Stimulated activated CD4-positive, alpha-beta T cell treated with anti-CD3 and anti-CD28 coated beads, Interleukin-2, amount 100 ng/mL, for 48 hours (primary cell): ENCODE data around the gene SSR3.
"Not testable (repeated sequence)": the region's sequence is repeated elsewhere in the genome, so short reads cannot be mapped to it uniquely, and the experiment has no call there.

Experiments
- DNase-seq, 2 donors: peaks; one replicate each; pipeline ENCODE4 v3.0.0-alpha.2; 2020

Gene SSR3

DNA sequence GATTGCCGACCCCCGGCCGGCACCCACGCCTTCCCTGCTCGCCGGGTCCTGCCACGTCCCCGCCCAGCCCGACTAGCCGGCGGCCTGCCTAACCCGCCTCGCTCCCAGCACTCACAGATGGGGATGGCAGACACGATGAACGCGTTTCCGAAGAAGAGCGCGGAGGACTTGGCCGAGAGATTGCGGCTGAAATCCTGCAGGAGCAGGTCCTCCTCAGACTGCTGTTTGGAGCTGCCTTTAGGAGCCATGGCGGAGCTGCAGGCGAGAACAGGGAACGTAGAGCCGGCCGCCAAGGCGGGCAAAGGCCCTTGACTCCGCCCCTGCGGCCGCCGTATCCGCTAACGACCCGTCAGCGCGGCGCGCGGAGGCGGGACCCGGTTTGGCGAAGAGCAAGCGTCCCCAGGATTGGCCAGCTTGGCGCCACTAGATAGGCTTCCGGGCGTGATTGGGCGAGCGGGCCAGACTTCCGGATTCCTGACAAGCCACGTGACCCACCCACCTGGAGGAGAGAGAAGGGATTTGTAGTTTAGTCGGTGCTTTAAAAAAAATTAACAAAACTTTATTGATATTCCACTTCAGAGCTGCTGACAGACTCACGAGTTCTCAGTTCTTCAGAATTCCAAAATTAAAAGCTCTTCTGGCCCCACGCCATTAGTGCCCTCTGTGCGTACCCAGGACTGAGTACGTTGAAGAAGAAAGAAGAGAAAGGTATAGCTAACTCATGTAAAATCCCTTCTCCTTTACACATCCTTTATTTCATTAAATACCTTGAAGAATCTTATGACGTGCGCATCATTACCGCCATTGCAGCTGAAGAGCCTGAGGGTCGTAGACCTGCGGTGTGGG lies at the start of gene SSR3:
SSR3 (minus strand) TSS at position 276 of the 846 bp plus-strand sequence; CDS start at position 248, 28 bp downstream.
- peak; percentile 96 to 97 for DNase-seq

DNA sequence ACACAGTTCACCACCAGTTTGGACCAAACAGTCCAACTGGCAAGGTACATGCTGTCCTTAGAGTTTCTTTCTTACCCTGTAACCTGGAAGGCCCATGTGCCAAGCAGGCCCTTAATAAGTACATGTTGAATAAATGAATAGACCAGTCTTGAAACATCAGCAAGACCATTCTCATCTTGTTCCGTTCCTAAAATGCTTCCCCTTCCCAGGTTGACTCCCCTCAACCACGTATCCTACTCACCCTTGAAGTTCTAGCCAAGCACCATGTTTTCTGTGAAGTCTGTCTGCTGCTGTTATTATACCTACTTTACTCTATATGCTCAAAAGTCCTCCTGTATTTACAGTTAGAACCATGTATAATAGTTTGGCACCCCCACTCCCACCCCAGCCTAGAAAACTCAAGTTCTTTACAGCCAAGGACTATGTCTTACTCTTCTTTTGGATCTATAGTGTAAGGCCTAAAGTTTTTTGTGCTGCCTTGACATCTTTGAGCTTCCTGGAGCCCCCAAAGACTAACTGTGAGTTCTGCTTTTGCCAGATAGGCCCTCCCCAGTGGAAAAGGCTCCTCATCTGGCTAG lies 49.2 kb upstream of the SSR3 start:
- DNase-seq = no peak

DNA sequence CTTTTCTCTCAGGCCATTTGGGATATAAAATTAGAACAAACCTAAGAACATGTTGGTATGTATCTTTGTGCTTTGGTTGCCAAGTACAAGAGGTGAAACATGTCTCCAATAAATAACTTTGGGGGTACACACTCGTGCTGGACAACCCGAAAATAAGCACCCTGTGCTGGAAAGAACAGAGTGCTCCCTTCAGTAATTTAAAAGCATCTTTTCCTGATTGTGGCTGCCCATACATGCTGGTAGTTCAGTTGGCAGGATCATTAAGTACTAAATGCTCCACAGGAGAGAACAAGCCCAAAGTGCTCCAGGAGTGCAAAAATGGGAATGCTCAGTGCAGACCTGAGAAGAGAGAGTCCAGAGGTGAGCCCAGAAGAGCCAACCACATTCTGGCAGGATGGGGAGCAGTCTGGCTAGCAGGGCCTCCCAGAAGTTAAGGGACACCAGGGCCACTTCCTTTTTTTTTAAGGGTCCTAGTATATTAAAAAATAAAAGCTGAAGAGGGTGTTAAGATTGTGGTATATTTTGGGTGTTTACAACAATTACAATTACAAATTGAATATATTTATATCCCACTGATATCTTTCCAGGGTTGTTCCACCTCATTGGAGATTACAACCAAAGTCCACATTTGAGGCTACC lies 48.6 kb upstream of the SSR3 start:
- DNase-seq = no peak

DNA sequence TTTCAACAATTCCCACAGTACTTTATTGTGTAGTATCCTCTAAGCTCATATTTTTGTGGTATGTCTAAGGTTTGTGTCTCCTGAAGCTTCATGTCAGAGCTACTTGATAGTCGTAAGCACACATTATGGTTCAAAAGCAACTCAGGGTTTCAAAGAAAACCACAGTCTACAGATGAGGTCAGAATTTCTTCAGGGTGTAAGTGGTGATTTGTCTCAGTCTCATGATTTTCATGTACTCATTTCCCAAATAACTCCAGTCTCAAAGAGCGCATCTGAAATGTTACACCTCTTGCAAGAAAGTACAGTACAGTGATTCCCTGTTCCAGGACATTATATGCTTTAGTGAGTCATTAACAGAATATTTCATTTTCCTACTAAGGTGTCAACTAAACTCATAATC lies 47.5 kb upstream of the SSR3 start:
- DNase-seq = no peak

DNA sequence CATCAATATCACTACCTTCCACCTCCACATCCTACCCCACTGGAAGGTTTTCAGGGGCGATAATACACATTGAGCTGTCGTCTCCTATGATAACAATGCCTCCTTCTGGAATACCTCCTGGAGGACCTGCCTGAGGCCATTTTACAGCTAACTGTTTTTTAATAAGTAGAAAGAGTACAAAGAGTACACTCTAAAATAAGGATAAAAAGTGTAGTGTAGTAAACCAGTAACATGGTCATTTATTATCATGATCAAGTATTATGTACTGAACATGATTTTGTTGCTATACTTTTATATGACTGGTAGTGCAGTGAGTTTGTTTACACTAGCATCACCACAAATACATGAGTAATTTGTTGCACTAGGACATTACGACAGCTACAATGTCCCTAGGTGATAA lies 46.6 kb upstream of the SSR3 start:
- DNase-seq = no peak

DNA sequence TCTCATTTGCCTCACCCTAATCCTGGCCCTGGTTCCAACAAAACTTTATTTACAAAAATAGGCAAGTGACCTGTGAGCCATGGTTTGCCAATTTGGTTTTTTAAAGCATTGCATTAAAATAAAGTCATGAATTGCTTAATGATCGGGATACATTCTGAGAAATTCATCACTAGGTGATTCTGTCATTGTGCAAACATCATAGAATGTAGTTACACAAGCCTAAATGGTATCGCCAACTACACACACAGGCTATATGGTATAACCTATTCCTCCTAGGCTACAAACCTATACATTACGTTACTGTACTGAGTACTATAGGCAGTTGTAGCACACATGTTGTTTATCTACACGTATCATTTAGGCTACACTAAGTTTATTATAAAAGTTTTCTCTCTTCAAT lies 45.9 kb upstream of the SSR3 start:
- DNase-seq = no peak

DNA sequence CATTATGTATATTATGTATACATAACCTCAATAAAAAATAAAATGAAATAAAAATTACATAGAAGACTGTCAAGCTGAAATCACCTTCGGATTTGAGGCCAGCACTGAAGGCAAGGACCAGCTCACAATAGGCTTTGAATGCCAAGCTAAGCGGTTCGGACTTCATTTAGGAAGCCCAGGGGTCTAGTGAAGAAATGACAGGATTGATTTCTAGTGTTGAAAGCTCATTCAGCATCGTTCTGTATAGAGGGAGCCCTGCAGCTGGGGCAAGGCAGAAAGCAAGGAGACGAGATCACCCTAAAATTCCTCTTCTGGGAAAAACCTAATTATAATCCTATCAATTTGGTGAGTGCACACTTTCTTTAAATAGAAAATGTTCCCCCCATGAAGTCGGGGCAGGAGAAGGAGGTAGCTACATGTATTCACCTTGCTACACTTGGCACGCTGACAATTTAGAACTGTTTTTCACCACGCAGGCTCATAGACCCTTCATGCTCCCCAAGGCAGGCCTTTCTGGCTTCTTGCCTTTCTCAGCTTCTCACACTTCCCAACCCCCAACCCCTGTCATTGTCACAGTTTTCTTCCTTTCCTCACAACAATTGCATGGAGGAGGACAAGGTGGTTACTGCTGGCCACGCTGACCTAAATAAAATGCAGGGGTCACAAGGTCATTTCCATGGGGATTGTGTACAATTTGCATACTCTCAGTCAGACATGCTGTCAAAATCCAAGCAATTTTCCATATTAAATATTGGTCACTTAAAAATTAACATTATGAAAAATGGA lies 44.4 kb upstream of the SSR3 start:
- DNase-seq = no peak

DNA sequence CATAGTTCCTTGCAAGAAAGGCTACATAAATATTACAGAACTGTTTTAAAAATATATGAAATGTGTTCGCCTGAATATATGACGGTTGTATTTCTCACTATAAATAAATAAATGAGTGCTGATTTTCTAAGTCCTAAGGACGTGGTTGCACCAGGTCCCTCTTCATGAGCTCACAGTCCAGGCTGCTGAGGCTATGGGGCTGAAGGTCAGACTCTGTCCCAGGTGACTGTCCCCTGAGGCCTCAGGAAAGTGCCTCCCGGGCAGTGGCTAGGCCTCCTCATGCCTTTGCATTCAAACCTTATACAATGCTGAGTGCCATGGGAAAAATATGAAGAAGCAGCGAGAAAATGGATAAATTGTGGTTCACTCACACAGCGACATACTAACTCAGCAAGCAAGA lies 43.5 kb upstream of the SSR3 start:
- DNase-seq = no peak

DNA sequence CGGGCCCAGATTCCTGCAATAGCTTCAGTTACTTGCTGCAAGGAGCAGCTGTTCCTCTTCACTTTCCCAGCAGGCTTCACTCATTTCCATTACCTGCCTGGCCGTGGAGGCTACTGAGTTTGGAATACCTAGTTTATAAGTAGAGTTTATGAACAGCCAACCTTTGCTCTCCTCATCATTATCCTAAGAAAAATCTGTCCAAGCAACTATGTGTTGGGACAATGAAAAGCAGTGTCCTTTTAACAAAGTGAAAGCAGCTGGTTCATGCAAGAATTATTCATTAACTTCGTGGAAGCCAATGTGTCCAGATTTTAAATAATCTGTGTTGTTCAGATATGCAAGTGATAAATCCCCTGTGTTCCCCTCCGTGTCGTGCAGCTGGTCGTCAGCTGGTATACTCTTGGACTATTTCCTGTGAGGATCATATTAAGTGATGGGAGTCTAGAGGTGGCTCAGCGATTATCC lies 39.3 kb upstream of the SSR3 start:
- no peak for DNase-seq

DNA sequence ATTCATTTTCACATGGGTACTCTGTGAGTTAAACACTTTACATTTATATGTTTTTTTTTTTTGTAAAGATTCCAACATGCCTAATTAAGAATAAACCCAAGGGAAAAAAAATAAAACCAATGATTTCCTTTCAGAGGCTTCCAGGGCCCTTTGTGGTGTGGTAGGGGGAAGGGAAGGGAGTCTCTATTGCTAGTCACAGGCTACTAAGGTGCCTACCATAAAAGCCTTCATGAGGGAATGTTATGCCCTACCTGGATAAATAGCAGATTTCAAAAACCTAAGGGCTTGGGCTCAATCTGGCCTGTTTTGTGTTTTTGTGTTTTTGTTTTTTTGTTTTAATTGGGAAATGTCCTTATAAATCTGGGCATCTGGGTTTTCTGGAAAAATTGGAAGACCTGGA lies 38.9 kb upstream of the SSR3 start:
- DNase-seq = no peak

DNA sequence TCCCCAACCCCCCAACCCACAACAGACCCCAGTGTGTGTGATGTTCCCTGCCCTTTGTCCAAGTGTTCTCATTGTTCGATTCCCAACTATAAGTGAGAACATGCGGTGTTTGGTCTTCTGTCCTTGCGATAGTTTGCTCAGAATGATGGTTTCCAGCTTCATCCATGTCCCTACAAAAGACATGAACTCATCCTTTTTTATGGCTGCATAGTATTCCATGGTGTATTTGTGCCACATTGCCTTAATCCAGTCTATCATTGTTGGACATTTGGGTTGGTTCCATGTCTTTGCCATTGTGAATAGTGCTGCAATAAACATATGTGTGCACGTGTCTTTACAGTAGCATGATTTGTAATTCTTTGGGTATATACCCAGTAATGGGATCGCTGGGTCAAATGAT lies 34.9 kb upstream of the SSR3 start:
- DNase-seq = not testable (repeated sequence)

DNA sequence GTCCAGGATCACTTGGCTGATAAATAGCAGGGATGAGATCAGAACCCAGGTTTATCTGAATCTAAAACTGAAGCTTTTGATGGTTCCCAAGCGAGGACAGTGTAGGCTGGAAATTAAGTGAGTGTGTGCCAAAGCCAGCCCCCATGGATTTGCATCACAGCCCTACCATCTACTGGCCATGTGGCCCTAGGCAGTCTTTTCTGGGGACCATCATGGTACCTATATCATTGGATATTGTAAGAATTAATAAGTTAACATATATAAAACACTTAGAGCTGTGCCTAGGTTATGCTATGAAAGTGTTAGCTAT lies 32.8 kb upstream of the SSR3 start:
- no peak for DNase-seq

DNA sequence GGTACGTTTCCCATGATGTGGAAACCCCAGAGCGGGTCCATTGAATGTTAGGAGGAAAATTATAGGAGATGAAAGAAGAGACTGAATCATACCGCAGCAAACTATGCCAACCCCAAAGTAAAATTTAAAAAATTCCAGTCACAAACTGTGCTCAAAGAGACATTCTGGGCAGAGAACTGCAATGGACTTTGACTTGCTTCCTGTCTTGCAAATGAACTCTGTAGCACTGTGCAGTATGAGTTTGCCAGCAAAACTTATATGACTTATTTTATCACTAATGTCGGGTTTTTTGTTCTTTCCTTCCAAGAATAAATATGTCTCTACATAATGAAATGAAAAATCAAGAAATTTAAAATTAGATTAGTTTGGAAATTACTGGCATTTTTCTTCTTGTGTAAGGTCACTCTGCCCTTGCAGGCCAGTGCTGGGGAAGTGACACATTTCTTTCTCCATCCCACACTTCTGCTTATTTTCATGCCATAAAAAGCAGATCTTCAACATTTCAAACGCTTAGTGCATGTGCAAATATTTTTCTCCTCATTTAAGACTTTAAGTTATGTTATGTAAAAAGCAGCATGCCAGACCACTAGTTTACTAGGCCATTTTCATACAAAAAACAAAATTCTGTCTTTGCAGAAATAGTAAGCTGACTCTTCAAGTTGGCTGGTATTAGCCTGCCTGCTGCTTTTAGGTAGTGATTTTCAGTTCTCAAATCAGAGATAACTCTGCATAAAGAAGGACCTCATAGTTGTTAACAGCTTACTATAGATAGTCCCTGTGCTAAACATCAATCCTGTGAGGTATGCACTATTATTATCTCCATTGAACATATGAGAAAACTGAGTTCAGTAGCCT lies 32.2 kb upstream of the SSR3 start:
- no peak for DNase-seq

DNA sequence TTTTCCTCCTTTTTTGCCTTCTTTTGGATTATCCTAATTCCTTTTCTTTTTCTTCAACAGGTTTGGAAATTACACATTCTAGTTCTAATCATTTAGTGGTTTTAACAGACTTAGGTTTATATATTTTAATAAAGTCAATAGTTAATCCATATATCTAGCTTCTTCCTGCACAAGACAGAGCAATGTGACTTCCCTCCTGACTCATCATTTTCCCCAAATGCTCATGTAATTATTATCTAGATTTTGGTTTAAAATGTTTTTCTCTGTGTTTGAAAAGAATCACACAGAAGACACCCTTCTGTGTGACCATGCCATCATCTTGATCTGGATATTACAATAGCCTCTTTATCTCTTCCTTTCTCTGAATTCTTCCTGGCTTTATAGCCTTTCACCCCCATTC lies 28.6 kb upstream of the SSR3 start:
- DNase-seq = no peak

DNA sequence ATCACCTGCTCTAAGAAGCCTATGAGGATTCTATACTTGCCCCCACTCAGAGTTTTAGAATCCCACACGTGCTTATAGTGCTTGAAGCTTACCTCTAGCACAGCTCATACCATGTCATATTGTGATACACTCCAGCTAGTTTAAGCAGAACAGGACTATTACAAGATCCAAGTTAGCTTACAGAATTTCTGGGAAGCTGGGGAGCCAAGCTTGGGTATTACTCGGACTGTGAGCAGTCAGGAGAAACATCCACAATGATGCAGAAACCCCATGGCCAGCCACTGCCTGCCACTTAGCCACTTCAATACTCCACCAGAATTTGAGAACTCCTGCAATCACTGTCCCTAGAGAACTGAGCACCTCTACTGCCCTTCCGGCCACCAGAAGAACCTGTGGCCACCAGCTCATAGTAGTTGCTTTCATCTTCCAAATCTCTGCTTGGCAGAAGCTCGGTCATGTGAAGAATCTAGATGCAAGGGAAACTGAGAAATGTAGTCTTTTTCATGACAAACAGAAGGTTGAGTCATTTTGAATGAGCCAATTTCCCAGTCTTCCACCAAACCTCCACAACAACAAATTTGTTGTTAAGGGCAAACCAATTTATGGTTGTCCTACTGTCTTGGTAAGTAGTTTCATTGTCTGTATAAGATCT lies 27.7 kb upstream of the SSR3 start:
- no peak for DNase-seq

DNA sequence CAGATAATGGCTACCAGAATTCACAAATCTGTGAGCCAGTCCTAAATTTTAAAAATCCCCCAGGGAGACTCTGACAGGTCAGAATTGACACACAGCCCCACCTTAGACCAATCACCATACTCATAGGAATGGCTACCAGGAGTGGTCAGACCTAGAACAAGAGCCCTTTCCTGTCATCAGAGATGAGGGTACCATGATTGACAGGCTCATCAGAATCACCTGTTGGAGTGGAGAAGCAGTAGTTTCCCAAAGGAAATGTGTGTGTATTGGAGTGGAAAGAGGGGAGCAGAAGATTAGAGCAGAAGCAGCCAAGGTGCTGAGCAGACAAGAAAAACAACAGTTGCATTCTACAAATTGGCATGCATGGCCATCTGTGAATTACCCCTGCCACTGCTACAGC lies 27.0 kb upstream of the SSR3 start:
- DNase-seq = no peak

DNA sequence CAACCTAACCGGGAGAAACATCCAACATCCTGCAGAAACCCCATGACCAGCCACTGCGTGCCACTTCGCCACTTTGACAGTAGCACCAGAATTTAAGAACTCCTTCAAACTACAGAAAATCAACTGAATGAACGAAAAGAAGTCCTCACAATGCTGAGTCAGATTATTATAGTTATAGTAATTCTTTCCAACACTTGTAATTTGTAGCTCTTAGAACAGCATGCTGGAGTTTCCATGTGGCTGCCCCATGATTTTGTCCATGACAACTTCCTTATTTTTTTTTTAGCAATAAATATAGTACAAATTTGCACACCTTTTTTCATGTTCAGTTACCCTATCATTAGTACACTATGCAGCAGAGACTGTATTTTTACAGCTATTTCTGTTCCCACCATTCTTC lies 26.1 kb upstream of the SSR3 start:
- no peak for DNase-seq

DNA sequence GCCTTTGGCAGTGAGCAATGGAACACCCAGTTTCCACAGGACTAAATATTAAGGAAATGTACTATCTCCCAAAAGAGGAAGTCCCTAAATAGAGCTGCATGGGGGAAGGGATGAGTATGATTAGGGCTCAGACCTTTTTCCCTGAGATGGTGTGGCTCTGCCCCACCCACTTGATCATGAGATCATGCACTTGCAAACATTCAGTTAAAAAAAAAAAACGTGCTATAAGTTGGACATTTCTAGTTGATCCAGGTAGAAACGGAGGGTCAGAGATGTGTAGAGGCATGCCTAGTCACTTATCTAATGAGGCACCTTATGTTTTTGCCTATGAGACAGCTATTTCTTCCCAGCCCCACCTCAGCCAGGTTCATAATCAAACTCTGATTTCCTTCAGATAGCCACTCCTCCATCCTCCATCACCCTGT lies 24.5 kb upstream of the SSR3 start:
- no peak for DNase-seq

DNA sequence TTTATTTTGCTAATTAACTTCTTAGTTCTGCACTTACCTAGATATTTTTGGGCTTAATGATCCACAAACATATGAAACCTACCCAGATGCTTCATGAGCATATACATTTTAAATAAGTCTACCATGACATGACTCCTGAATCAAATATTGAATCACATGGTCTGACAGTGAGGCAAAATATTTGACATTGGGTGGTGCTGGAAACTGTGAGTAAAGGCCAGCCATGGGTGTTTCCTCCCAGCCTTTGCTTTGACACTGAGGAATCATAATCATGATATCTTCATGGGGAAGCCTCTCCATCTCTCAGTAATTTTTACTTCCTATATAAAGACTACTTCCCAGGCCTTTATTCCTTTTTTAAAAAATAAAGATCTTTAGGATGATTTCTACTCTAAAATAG lies 22.8 kb upstream of the SSR3 start:
- no peak for DNase-seq

DNA sequence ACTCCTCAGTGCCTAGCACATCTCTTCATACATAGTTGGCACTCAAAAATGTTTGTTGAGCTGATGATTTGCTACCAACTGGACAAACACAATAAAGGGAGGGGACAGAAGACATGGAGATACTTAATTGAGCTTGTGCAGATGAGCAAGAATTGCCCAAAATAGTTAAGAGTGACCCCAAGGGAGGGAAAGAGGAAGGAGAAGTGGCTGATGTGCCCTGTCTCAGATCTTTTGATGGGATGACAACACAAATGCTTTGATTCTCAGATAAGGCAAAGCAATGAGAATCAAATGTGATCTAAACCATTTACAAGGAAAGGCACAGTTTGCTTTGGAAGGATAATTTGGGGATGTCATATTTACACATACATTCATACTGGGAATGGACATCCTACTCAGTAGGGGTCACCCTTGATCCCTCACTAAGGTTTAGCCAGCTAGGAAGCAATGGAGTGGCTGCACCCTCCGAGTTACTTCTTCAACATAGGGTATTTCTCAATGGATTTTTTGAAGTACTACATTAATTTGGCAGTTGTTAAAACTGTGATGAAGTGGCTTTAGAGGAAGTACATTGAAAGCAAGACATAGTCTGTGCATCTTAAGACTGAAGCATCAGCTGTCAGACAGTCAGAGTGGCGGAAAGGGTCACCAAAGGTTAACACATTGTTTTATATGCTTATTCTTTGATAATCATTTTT lies 21.9 kb upstream of the SSR3 start:
- no peak for DNase-seq

DNA sequence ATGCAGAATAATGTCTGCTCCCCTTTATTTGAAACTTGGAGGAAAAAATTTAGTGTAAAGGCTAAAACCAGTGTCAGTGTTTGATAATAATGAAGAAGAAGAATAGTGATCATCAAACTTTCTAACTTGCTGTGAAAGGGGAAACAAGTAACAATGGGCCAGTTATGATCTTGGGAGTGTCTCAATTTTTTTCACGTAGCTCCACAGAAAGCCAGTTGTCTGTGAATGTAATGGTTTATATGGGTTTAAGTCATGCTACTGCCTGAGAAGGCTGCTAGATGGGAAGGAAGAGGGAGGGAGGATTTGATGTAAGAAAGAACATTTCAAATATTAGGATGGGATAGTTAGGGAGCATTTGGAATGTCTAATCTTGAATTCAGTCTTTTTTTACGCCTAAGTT lies 21.1 kb upstream of the SSR3 start:
- no peak for DNase-seq
